ENCODE results near the gene ZZZ3. TPM values are rescaled to one million over a fixed set of nuclear protein-coding genes. Genes with fewer than 3 reads are reported as not detected.

Gene ZZZ3
- 14.3 to 21.3 TPM (median 16.5 TPM) in 5 replicates for total RNA-seq (2022; extraction: Qiagen RNA extraction)

GRCh38 chr1:77682460-77683159 lies at the start of gene ZZZ3:
Gene ZZZ3, minus strand, starts transcription at chr1:77682658. Its CDS starts 49,304 bp downstream, at chr1:77633354.

Other genes starting within 250 kb of the ZZZ3 start
- gene USP33, start 77.2 kb upstream of the ZZZ3 start, total RNA-seq (2022; extraction: Qiagen RNA extraction) = 14.0 to 22.5 TPM (median 18.2 TPM) in 5 replicates
- gene MIGA1, start 97.0 kb upstream of the ZZZ3 start, total RNA-seq (2022; extraction: Qiagen RNA extraction) = 4.7 to 7.5 TPM (median 6.5 TPM) in 5 replicates
- 5.6 to 11.7 TPM (median 6.4 TPM) in 5 replicates for gene NEXN, start 206.0 kb upstream of the ZZZ3 start, total RNA-seq (2022; extraction: Qiagen RNA extraction)

Data from A549 treated with Hydrocortisone at 1 μM for 4 hours (cell line).